HG03025 (cell line): ENCODE measurements around the gene NCOA1.
A peak's percentile ranks its signal among the peaks of the same experiment; 100 is the strongest.
"Not testable (repeated sequence)": the region's sequence is repeated elsewhere in the genome, so short reads cannot be mapped to it uniquely, and the experiment has no call there.

Source experiments
- ATAC-seq: cut with Tn5 transposase; IDR thresholded peaks from one replicate; pipeline ENCODE4 v1.9.1; 2021; ENCODE audit warnings: mild to moderate bottlenecking, moderate library complexity; ENCODE audit not compliant: unreplicated experiment, low FRiP score

NCOA1 gene

GRCh38 chr2:24473626-24474025 is 17.4 kb upstream of the NCOA1 start:
- no peak for ATAC-seq

GRCh38 chr2:24474053-24474452 is 17.0 kb upstream of the NCOA1 start:
- no peak for ATAC-seq

- no peak for ATAC-seq
These were observed 13.8 kb upstream of the NCOA1 start for GRCh38 chr2:24477229-24477628.

- no peak for ATAC-seq
These were observed 12.8 kb upstream of the NCOA1 start for GRCh38 chr2:24478243-24478642.

DNA sequence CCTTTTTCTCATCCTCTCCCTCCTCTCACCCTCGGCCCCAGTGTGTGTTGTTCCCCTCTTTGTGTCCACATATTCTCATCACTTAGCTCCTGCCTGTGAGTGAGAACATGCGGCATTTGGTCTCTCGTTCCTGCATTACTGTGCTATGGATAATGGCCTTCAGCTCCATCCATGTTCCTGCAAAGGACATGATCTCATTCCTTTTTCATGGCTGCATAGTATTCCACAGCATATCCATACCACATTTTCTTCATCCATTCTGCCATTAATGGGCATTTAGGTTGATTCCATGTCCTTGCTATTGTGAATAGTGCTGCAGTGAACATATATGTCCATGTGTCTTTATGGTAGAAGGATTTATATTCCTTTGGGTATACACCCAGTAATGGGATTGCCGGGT is 10.8 kb upstream of the NCOA1 start:
- ATAC-seq, result no peak

DNA sequence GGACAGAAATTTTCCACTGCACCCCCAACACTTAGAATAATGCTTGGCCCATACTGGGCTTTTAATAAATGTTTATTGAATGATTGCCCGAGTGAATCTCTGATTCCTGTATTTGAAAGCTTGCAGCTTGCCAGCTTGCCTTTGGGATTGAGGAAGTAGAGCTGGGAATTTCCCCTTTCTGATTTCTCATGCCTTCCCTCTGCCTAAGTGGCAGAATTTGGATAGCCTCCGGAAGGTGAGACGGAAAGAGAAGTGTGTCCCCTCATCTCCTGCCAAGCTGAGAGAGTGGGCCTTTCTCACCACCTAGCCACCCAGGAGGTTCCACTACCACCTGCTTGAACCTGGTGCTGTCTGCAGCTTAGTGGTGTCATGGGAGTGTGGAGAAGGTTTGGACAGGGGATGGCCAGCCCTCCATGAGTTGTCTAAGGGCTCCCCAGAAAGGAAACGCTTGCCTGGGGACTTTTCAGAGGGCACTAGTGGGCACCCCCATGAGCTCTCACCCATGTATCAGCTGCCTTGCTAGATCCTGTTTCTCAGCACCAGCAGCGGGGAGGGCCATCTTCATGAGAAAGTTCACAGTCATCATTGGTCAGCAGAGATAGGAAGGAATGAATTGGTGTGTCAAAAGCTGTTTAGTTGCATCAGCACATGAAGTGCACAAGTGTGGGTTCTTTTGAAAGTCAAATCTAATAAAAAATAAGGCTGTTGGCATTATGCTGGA is 8.6 kb upstream of the NCOA1 start:
- ATAC-seq, result no peak

DNA sequence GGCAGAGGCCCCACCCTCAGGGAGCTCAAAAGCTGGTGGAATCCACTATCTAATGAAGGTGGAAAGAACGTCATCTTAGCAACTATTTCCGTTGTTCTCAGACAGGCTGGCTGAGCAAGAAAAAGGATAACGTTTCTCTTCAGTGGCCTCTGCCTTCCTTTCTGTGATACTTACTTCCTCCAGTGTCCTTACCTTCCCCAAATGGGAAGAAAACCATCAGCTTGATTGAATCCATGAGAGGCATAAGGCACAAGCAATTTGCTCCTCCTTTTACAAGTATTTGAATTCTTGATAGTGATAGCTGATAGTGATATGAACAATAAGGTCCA is 8.1 kb upstream of the NCOA1 start:
- no peak for ATAC-seq

DNA sequence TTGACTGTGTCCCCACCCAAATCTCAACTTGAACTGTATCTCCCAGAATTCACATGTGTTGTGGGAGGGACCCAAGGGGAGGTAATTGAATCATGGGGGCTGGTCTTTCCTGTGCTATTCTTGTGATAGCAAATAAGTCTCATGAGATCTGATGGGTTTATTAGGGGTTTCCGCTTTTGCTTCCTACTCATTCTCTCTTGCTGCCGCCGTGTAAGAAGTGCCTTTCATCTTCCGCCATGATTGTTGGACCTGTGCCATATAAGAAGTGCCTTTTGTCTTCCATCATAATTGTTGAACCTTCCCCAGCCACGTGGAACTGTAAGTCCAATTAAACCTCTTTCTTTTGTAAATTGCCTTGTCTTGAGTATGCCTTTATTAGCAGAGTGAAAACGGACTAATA is 6.4 kb upstream of the NCOA1 start:
- not testable (repeated sequence) for ATAC-seq

DNA sequence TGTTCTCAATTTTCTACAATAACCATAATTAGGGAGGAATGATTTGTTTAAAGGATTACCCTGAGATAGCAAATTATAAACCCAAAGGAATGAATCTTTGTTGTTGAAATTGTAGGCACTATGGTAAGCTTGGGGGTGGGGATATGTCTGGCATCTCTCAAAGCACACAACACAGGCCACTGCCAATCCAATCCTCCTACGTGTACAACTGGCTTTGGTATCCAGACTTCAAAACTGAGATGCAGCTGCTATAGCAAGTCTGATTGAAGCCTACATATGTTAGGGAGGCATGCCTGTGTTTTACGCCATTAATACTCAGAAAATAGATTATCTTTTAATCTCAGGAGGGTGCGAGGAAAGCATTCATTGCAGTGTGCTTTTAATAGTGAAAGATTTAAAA is 5.9 kb upstream of the NCOA1 start:
- no peak for ATAC-seq

GRCh38 chr2:24486636-24487205 is 4.3 kb upstream of the NCOA1 start:
- no peak for ATAC-seq

- no peak for ATAC-seq
These were observed 1.4 kb upstream of the NCOA1 start for GRCh38 chr2:24489465-24490180.

- no peak for ATAC-seq
These were observed 819 bp upstream of the NCOA1 start for GRCh38 chr2:24490181-24490689.

- ATAC-seq, result peak; percentile 44
These were observed 727 bp downstream of the NCOA1 start for GRCh38 chr2:24491542-24492420.

DNA sequence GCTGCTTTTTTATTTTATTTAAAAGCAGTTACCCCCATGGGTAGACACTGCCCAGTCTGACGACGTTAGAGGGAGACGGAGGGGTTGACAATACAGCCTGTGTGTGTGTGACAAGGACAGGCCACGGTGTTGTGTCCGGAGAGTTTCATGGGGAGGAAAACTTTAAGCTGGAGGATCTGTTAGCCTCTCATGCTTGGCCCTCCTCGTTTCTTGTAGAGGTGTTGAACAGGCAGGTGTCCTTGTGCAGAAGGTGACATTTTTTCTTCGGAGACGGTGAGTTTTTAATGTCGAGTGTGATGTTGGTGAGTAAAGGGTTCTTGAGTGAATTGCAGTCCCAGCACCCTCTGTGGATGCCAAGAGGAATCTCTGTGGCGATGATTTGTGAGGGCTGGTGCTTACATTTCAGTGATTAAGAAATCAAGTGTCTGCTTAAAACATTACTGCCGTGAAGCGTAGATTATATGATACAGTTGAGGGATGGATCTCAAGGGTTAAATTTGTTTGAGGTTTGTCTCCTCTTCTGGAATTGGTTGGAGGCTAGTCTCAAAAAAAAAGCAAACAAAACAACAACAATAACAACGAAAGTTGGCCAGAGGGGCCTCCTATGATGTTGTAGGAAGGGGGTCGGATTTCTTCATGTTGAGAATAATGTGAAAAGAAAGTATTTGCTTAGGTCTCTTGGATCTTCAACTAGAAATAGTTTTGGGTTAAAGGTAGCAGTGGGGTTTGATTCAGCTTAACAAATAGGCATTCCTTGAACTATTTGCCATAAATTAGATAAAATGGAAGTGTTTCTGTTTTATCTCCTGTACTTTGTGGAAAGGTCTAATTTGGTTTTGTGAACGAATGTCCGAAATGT is 1.6 kb downstream of the NCOA1 start:
- ATAC-seq, result no peak

GRCh38 chr2:24493713-24494112 is 2.7 kb downstream of the NCOA1 start:
- no peak for ATAC-seq

- ATAC-seq, result no peak
These were observed 3.4 kb downstream of the NCOA1 start for GRCh38 chr2:24494410-24494809.

GRCh38 chr2:24495451-24495850 is 4.4 kb downstream of the NCOA1 start:
- no peak for ATAC-seq

DNA sequence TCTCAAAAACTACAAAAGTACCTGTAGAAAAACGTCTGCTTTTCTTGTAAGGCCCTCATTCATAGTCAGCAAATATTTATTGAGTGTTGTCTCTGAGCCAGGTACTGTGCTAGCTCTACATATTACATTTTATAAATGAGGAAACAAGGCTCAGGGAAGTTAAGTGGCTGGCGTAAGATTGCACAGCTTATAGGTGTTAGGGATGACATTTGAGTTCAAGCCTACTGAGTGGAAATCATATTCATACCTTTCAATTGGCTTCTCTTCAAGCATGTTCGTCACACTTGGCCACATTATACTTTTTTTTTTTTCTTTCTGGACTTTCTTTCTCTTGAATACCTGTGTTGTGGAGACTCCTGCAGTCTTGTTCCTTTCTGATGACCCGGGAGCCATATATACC is 5.9 kb downstream of the NCOA1 start:
- ATAC-seq, result no peak

- no peak for ATAC-seq
These were observed 6.6 kb downstream of the NCOA1 start for GRCh38 chr2:24497685-24498084.

DNA sequence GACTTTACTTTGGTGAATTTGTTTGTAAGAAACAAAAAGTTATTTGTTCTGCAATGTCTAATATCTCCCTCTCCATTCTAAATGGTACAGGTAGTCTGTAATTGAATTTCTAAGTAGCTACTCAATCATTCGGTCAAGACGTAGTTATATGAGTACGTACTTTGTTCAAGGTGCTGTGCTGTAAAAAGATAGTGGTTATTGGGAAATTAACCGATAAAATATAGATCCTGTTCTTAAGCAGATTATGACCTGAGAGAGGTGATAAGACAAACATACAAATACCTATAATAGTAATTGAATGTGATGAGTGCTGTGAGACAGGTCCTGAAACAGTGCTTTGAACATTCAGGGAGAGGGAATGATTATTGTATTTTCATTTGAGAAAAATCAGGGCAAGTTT is 7.1 kb downstream of the NCOA1 start:
- no peak for ATAC-seq
